ENCODE data around the gene TLR5.
A peak's percentile ranks its signal among the peaks of the same experiment; 100 is the strongest.

- TF ChIP-seq CTCF (IDR thresholded peaks at IDR 0.05) (peak; percentile 69 to 93 (median 91)), POLR2A (IDR thresholded peaks at IDR 0.05) (no peak)
These were observed 13.7 kb downstream of the TLR5 start for GRCh38 chr1:223129229-223129901.
